H9 (cell line): Measurements from ENCODE around the gene ENPP7. TPM values are rescaled to one million over a fixed set of nuclear protein-coding genes. Genes with fewer than 3 reads are reported as not detected.

Experiments used
- DNase-seq: peaks from one replicate; pipeline ENCODE4 v3.0.0-alpha.2; 2017
- H2AFZ ChIP-seq: one replicate; pipeline ENCODE4 v1.6.1; 2013; ENCODE audit warnings: mild to moderate bottlenecking, low read length, control low read depth, moderate library complexity
- H2AK5ac ChIP-seq: 2 replicates; pipeline ENCODE4 v1.6.1; 2013; ENCODE audit warnings: low read length, control low read depth, mixed read lengths; ENCODE audit not compliant: insufficient read length
- H2BK120ac ChIP-seq: one replicate; pipeline ENCODE4 v1.6.1; 2013; ENCODE audit warnings: low read depth, mild to moderate bottlenecking, low read length, control low read depth, inconsistent platforms; ENCODE audit not compliant: poor library complexity, severe bottlenecking
- H2BK12ac ChIP-seq: 2 replicates; pipeline ENCODE4 v1.6.1; 2013; ENCODE audit warnings: low read length, control low read depth, mixed read lengths, low read depth; ENCODE audit not compliant: insufficient read length
- H2BK15ac ChIP-seq: 2 replicates; pipeline ENCODE4 v1.6.1; 2013; ENCODE audit warnings: low read depth, low read length, control low read depth
- H2BK20ac ChIP-seq: one replicate; pipeline ENCODE4 v1.6.1; 2013; ENCODE audit warnings: low read depth, mild to moderate bottlenecking, low read length, control low read depth, inconsistent platforms; ENCODE audit not compliant: poor library complexity, severe bottlenecking
- H2BK5ac ChIP-seq: 2 replicates; pipeline ENCODE4 v1.6.1; 2013; ENCODE audit warnings: low read length, control low read depth, mixed read lengths; ENCODE audit not compliant: insufficient read length
- H3K14ac ChIP-seq: 2 replicates; pipeline ENCODE4 v1.6.1; 2013; ENCODE audit warnings: low read length, control low read depth; ENCODE audit not compliant: insufficient read depth
- H3K18ac ChIP-seq: 2 replicates; pipeline ENCODE4 v1.6.1; 2013; ENCODE audit warnings: low read depth, mild to moderate bottlenecking, mixed read lengths, low read length, control low read depth; ENCODE audit not compliant: insufficient read length
- H3K23ac ChIP-seq: 2 replicates; pipeline ENCODE4 v1.6.1; 2013; ENCODE audit warnings: low read length, control low read depth, mixed read lengths, low read depth; ENCODE audit not compliant: insufficient read length
- H3K23me2 ChIP-seq: 2 replicates; pipeline ENCODE4 v1.6.1; 2013; ENCODE audit warnings: low read depth, mild to moderate bottlenecking, mixed read lengths, low read length, control low read depth; ENCODE audit not compliant: insufficient read length, poor library complexity, severe bottlenecking
- H3K27ac ChIP-seq: 2 replicates; pipeline ENCODE4 v1.5.1; 2013; ENCODE audit warnings: low read length, control low read depth, mixed read lengths, low read depth; ENCODE audit not compliant: insufficient read length
- H3K27me3 ChIP-seq: 2 replicates; pipeline ENCODE4 v1.6.1; 2013; ENCODE audit warnings: low read length, control low read depth, inconsistent platforms; ENCODE audit not compliant: insufficient read depth
- H3K4ac ChIP-seq: 2 replicates; pipeline ENCODE4 v1.6.1; 2013; ENCODE audit warnings: low read depth, mild to moderate bottlenecking, control low read depth, inconsistent platforms, low read length, moderate library complexity
- H3K4me1 ChIP-seq: 2 replicates; pipeline ENCODE4 v1.6.1; 2013; ENCODE audit warnings: low read length, control low read depth, inconsistent platforms; ENCODE audit not compliant: insufficient read depth
- H3K4me2 ChIP-seq: 2 replicates; pipeline ENCODE4 v1.6.1; 2013; ENCODE audit warnings: low read length, control low read depth, mixed read lengths; ENCODE audit not compliant: insufficient read length, insufficient read depth
- H3K56ac ChIP-seq: 2 replicates; pipeline ENCODE4 v1.6.1; 2013; ENCODE audit warnings: low read depth, mild to moderate bottlenecking, mixed read lengths, low read length, control low read depth; ENCODE audit not compliant: insufficient read length
- H3K79me1 ChIP-seq: 2 replicates; pipeline ENCODE4 v1.6.1; 2013; ENCODE audit warnings: low read depth, mild to moderate bottlenecking, moderate library complexity, low read length, control low read depth, inconsistent platforms; ENCODE audit not compliant: insufficient read depth, poor library complexity, severe bottlenecking
- H3K79me2 ChIP-seq: 2 replicates; pipeline ENCODE4 v1.6.1; 2013; ENCODE audit warnings: low read length, control low read depth, inconsistent platforms; ENCODE audit not compliant: insufficient read depth
- H3K9ac ChIP-seq: 2 replicates; pipeline ENCODE4 v1.6.1; 2013; ENCODE audit warnings: low read length, control low read depth, mixed read lengths; ENCODE audit not compliant: insufficient read length; ENCODE audit errors: extremely low read depth
- H3K9me3 ChIP-seq: one replicate; pipeline ENCODE4 v1.6.1; 2013; ENCODE audit warnings: low read depth, low read length, inconsistent platforms; ENCODE audit not compliant: control insufficient read depth
- H3T11ph ChIP-seq: one replicate; pipeline ENCODE4 v1.6.1; 2013; ENCODE audit warnings: mild to moderate bottlenecking, low read length, control low read depth, inconsistent platforms
- H4K20me1 ChIP-seq: one replicate; pipeline ENCODE4 v1.6.1; 2013; ENCODE audit not compliant: control insufficient read depth, insufficient read length, insufficient read depth
- H4K5ac ChIP-seq: 2 replicates; pipeline ENCODE4 v1.6.1; 2013; ENCODE audit warnings: low read depth, mild to moderate bottlenecking, mixed read lengths, low read length, control low read depth; ENCODE audit not compliant: insufficient read length
- H4K8ac ChIP-seq: replicated peaks from 2 replicates; pipeline ENCODE4 v1.6.1; 2013; ENCODE audit warnings: low read length, control low read depth, mixed read lengths, low read depth; ENCODE audit not compliant: insufficient read length
- H4K91ac ChIP-seq: 2 replicates; pipeline ENCODE4 v1.6.1; 2013; ENCODE audit warnings: low read depth, mild to moderate bottlenecking, moderate library complexity, mixed read lengths, low read length, control low read depth; ENCODE audit not compliant: insufficient read length
- H3K27ac Mint-ChIP-seq, 3 experiments: 2 replicates in 2 of 3; 3 replicates in 1 of 3; pipeline ENCODE4 v1.8.0; 2020 to 2021; ENCODE audit warnings: mixed read lengths in 3 of 3, mild to moderate bottlenecking in 1 of 3, moderate library complexity in 1 of 3
- H3K27me3 Mint-ChIP-seq: 2 replicates; pipeline ENCODE4 v1.8.0; 2021; ENCODE audit warnings: low read depth, mild to moderate bottlenecking, moderate library complexity, mixed read lengths
- H3K36me3 Mint-ChIP-seq, 3 experiments: 2 replicates in 2 of 3; 3 replicates in 1 of 3; pipeline ENCODE4 v1.8.0; 2020 to 2021; ENCODE audit warnings: low read depth in 3 of 3, mixed read lengths in 3 of 3; ENCODE audit not compliant: insufficient read depth in 1 of 3
- H3K4me1 Mint-ChIP-seq, 2 experiments: 2 replicates each; pipeline ENCODE4 v1.8.0; 2020; ENCODE audit warnings: mixed read lengths in 2 of 2
- H3K4me3 Mint-ChIP-seq, 2 experiments: 2 replicates in 1 of 2; 3 replicates in 1 of 2; pipeline ENCODE4 v1.8.0; 2020 to 2021; ENCODE audit warnings: mild to moderate bottlenecking in 2 of 2, mixed read lengths in 2 of 2, moderate library complexity in 1 of 2
- H3K9me3 Mint-ChIP-seq, 2 experiments: 2 replicates in 1 of 2; 3 replicates in 1 of 2; pipeline ENCODE4 v1.8.0; 2020; ENCODE audit warnings: mild to moderate bottlenecking in 2 of 2, mixed read lengths in 2 of 2, moderate library complexity in 1 of 2
- CTCF ChIP-seq: fragments of 200-600 bp; sonication (generic); conservative IDR thresholded peaks from 3 replicates; pipeline ENCODE4 v1.8.0; 2021; ENCODE audit warnings: antibody characterized with exemption, mild to moderate bottlenecking
- WGBS: extraction: QIAGEN DNeasy Blood & Tissue Kit; methylation state at CpG from one replicate; pipeline ENCODE4 v1.1.7; 2013; ENCODE audit warnings: missing lambda C conversion rate, low lambda C conversion rate, mixed read lengths; ENCODE audit not compliant: insufficient read length; ENCODE audit errors: extremely low coverage; 5-methylcytosine and 5-hydroxymethylcytosine counted together
- total RNA-seq: library from RNA; stranded (reverse); gene quantifications from 2 replicates; pipeline ENCODE4 v1.2.1, GENCODE V29; 2021

Gene ENPP7
- total RNA-seq, 1 experiment from 2014 or later: not detected

- no peak overlapping the region for H3K4me3 Mint-ChIP-seq
- H3K27ac Mint-ChIP-seq: no peak overlapping the region
- no peak overlapping the region for H2BK12ac ChIP-seq
These were observed 43.8 kb downstream of the ENPP7 start for GRCh38 chr17:79774561-79774975.

More at GRCh38 chr17:79774561-79774975, 43.8 kb downstream of the ENPP7 start:
- H3K18ac ChIP-seq: no peak overlapping the region
- WGBS: no CpG with 5 or more reads among the region's 8 CpGs
- H3T11ph ChIP-seq: no peak overlapping the region
- H3K27me3 Mint-ChIP-seq: peaks cover 42% of the 10 kb centered on the region
- H4K91ac ChIP-seq: no peak overlapping the region
- no peak overlapping the region for H3K23ac ChIP-seq
- H2BK15ac ChIP-seq: no peak overlapping the region
- H2AFZ ChIP-seq: no peak overlapping the region
- H2BK20ac ChIP-seq: no peak overlapping the region
- peaks cover under 1% of the 10 kb centered on the region for H3K79me1 ChIP-seq
- no peak overlapping the region for H3K56ac ChIP-seq
- no peaks in the 10 kb centered on the region for H3K9me3 ChIP-seq
- peaks cover 3 to 5% (median 5%) of the 10 kb centered on the region in 3 experiments for H3K36me3 Mint-ChIP-seq
- no peaks in the 10 kb centered on the region for H4K20me1 ChIP-seq
- no peak overlapping the region for H4K5ac ChIP-seq
- no peak for TF ChIP-seq CTCF
- H3K79me2 ChIP-seq: 0 out of 2 replicates have a peak, but pooled peaks cover under 1% of the 10 kb centered on the region
- H3K27me3 ChIP-seq: no peaks in the 10 kb centered on the region
- H2AK5ac ChIP-seq: no peak overlapping the region
- no peak overlapping the region for H3K4me2 ChIP-seq
- no peak overlapping the region for H3K27ac ChIP-seq
- H3K14ac ChIP-seq: no peak overlapping the region
- H3K9me3 Mint-ChIP-seq: no peaks in the 10 kb centered on the region
- H2BK5ac ChIP-seq: no peak overlapping the region
- H3K4ac ChIP-seq: no peak overlapping the region
- peaks cover 14% of the 10 kb centered on the region for H3K23me2 ChIP-seq
- no peak overlapping the region for H4K8ac ChIP-seq
- DNase-seq: no peak
- peaks cover 34 to 38% of the 10 kb centered on the region in 2 experiments for H3K4me1 Mint-ChIP-seq
- no peak overlapping the region for H2BK120ac ChIP-seq
- H3K9ac ChIP-seq: no peak overlapping the region
- H3K4me1 ChIP-seq: peaks cover 2% of the 10 kb centered on the region; the same call in 1 of the 2 replicates
